GM21447 (cell line): Measurements from ENCODE around the gene CPLX3.

ENCODE experiments used
- ATAC-seq: cut with Tn5 transposase; IDR thresholded peaks from one replicate; pipeline ENCODE4 v1.9.1; 2021; ENCODE audit not compliant: unreplicated experiment

The CPLX3 gene

DNA sequence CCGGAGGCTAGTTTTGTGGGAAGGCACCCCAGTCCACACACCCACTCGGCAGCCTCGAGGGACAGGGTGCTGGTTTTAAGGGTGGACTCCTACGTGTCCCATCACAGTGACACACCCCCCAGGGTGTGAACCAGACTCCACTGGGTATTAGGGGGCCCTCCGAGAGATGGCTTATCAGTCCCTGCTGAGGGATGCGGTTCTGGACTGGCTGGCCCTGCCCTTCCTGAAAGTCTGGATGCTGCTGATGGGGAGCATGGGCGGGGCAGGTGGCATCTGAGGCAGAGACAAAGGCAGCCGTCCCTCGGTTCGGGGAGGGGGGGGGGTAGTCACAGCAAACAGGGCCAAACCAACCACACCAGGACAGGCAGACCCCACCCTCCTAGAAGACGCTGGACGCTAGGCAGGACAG is 17.5 kb downstream of the CPLX3 start:
- ATAC-seq, result no peak

DNA sequence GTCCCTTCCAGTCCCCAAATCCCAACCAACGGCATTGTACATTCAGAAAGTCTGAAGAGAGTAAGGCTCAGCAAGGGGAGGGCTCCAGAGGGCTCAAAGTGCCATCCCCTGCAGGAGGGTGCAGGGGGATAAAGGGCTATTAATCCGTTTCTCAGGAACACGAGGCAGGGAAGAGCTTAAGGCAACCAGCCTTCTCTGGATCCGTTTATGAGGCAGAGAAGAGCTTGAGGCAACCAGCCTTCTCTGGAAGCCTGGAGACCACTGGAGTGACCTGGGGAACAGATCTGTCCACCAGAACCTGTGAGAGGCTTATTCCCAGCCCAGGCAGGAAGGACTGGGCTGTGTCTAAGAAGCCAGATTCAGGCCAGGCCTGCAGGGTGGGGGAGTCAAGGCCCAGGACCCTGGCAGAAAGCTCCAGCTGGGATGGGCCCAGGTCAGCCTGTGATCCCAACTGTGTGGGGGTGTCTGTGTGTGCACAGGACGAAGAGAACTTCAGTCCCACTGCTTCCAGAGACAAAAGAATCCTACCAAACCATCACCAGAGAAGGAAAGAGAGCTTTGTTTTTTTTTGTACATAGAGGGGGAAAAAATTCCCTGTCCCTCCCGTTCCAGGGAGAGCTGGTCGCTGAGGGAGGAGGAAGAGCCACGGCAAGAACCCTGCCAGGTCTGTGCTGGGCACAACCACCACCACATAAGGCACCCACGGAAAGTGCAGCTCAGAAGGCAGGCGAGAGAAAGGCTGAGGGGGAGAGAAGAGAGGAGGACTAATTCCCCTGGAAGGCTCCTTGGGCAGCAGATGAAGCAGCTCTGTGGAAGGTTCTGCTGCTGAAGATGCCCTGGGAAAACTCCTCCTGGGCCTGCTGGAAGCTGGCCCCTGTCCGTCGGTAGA is 18.1 kb downstream of the CPLX3 start:
- no peak for ATAC-seq

DNA sequence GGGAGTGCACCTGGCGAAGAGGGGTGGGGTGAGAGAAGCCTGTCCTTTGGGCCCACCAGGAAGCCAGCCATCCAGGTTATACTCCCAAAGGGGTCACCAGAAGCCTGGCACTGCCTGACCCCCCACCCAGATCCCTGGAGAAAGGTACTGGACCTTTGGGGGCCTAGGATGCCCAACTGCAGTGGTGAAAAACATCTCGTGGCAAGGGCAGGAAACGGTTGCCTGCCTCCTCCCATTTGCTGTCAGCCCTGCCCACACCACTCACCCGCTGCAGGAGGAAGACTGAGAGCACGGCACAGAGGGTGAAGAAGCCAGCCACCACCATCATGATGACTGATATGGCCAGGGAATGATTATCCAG is 18.8 kb downstream of the CPLX3 start:
- no peak for ATAC-seq

DNA sequence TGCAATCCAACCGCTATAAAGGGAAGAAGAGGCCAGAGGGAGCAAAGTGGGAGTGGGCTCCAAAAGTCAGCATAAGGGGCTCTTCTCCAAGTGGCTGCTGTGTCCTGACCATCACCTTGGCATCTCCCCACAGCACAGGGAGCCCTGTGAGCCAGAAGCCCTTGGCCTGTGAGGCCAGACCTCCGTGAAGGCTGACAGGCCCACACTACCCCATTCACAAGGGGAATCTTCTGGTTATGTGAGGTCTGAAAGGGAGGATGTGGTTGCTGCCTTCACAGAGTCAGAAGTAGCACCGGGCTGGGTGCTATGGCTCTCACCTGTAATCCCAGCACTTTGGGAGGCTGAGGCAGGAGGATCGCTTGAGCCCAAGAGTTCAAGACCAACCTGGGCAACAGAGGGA is 19.2 kb downstream of the CPLX3 start:
- ATAC-seq, result no peak

DNA sequence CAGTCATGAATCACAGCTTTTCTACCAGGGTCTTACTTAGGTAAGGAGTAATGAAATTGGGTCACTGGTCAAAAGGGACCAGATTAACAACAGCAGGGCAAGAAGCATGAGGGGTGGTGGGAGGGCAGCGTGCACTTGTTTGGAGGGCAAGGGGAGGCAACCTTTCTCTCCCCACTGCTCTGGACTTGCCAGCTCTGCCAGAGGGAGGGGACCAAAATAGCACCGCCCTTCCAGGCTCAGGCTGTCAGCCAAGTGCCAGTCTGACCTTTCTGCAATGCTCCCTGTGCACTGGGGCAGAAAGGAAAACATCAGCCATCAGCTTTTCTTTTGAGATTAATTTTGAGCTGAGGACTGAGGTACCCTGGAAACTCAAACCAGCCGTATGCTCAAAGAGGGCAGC is 21.0 kb downstream of the CPLX3 start:
- ATAC-seq, result no peak

DNA sequence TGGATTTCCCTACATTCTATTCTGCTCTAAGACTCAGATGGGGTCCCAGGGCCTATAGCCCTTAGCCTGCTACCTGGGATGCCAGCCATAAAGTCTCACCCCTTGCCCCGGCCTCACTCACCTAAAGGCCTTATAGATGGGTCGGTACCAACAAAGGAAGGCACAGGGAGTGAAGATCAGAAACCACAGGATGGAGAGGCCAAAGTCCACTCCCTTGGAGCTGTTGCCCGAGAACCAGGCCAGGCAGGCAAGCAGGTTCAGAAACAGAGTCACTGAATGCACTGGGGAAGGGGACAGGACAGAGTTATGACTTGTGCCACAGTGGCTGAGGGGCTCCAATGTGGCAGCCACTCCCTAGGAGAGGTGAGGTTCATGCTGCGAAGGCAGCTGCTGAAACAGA is 24.0 kb downstream of the CPLX3 start:
- ATAC-seq, result no peak

DNA sequence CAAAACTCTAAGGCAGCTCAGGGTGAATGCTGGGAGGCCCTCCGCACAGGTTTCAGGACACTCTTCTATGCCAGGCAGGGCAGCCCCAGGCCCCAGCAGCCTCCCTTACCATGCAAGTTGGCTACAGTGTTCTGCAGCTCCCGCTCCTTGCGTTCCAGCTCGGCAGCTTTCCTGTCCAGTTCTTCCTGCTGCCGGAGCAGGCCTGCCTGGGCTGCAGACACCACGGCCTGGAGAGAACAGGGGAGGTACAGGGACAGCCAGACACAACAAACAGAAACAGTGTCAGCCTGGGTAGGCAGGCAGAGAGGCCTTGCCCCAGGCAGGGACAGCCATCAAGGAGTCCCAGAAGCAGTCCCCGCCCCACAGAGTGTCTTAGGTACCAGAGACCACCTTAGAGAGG is 25.5 kb downstream of the CPLX3 start:
- ATAC-seq, result no peak

DNA sequence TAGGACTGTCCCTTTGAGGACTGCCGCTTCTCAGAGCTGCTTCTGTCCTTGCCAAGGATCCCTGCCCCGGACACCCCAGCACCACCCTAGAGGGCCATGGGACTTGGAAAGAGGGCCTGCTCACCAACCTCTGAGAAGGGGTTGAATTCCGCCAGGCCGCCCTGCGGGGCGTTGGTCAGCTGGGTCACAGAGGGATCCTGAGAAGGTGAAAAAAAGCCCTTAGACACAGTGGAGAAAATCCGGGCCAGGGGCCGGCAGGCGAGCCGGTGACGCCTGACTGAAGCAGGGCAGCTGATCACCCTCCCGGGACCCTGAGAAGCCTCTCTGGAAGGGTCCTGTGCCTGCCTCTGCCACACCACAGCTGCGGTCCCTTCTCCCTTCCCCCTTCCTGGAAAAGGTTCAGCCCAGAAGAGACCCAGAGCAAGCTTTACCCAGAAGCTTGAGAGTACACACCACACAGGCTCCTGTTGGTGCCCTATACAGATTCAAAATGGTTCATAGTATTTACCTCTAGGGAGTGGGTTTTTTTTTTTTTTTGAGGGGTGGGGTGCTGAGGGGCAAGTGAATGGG is 28.1 kb downstream of the CPLX3 start:
- ATAC-seq, result no peak

DNA sequence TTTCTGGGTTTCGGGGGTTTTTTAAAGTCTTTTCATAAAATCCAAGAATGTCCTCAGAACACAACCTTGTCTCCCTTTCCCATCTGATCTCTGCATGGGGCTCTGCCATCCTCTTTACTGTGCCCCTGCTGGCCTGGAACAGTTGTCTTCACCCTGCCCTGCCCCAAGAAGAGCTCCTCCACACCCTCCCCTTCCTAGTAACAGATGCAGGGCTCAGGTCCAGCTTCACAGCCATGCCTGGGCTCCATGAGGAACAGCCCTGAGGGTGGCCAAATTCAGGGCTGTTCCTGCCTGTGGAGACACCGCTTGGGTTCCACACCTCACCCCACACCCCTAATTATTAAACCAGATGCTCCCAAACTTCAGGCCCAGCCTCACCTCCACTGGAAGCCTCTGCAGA is 29.4 kb downstream of the CPLX3 start:
- no peak for ATAC-seq

DNA sequence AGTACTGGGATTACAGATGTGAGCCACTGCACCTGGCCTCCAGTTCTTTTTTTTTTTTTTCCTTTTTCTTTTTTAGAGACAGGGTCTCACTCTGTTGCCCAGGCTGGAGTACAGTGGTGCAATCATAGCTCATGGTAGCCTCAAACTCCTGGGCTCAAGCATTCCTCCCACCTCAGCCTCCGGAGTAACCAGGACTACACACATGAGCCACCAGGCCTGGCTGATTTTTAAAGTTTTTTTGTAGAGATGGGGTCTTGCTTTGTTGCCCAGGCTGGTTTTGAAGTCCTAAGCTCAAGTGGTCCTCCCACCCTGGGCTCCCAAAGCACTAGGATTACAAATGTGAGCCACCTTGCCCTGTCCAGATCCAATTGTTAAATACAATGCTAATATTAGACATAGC is 30.1 kb downstream of the CPLX3 start:
- ATAC-seq, result no peak

DNA sequence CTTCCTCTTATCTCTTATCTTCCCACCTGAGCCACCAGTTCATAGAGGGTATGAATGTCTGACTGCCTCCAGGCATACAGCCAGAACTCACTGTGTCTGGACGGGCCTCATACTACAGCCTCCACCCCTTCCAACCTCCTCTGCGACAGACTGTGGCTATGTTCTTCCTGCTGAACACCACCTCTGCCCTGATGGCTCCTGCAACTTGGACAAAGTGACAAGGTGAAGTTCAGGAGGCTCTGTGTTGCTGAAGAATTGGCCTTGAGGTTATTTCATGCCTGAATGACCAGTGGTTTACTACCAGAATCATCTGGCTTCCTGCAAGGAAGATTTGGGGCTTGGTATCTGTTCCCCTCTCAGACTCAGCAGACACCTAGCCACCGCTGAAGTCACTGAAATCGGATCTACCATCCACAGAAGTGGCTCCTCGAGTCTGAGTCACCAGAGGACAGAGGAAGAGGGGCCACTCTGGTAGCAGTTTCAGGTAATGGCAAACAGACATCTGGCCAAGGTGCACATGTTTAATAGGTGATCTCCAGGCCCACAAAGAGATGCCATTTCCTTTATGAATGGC is 30.7 kb downstream of the CPLX3 start:
- ATAC-seq, result peak; percentile 75

DNA sequence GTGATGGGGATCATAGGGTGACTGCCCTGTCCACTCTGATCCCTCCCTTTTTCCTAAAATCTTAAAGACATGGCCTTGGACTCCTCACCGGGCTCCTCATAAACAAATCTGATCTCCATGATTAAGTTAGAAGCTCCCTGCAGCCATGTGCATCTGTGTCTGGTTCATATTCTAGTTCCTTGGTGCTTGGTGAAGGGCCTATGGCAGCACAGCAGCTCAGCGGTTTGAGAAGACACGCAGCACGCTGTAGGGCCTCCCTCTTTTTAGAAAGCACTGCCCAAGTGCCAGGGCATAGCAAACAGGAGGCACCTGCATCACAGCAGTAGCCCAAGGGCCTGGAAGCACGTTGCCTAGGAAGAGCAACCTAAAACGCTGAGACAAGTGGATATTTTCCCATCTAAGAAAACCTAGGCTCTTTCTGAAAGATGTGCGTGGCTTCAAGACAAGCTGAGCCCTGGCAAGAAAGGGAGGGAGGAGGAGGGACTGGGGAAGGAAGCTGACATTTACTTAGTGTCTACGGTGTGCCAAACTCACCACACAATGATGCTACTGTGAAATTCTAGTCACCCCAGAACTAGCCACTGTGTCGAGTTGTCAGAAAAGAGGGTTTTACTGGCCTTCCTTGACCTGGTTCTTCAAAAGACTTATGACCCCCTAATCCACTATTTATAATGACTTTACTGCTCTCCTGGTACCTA is 31.4 kb downstream of the CPLX3 start:
- peak; percentile 49 for ATAC-seq

DNA sequence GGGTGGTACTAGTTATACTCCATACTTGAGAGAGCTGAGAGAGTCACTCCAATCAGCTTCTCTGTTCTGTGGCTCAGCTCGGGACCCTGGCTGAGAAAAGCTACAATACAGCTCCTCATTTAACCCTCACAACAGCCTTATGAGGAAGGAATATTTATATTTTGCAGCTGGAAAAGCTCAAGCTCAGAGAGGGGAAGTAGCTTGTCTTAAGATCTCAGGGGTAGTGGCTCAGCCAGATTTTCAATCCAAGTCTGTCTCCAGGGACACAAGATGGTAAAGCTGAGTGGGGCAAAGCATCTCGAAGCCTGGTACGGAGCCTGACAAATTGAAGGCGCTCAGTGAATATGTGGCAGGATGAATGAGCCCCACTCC is 31.9 kb downstream of the CPLX3 start:
- ATAC-seq, result no peak

DNA sequence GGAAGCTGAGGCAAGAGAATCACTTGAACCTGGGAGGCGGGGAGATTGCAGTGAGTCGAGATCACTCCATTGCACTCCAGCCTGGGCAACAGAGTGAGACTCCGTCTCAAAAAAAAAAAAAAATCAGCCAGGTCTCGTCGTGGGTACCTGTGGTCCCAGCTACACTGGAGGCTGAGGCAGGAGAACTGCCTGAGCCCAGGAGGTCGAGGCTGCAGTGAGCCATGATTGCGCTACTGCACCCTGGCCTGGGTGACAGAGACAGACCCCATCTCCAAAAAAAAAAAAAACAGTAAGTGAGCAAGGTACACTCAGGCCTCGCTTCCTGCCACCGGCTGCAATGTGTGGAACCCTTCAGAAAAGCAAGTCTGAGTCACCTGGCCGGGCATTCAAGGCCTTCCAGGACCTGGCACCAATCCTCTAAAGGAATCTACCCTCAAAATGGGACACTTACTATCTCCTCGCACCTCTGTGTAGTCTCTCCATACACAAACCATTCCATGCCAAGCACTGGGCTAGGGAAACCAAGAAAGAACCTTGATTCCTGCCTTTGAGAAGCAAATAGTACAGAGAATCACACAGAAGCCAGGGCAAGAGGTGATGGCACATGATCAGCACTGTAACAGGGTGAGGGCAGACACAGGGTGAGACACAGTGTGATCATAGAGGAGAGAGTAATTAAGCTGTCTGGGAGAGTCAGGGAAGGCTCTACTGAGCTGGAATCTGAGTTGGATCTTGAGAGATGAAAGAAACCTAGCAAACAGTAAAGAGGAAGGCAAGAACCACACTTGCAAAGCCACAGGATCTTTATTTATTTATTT is 37.0 kb downstream of the CPLX3 start:
- no peak for ATAC-seq

DNA sequence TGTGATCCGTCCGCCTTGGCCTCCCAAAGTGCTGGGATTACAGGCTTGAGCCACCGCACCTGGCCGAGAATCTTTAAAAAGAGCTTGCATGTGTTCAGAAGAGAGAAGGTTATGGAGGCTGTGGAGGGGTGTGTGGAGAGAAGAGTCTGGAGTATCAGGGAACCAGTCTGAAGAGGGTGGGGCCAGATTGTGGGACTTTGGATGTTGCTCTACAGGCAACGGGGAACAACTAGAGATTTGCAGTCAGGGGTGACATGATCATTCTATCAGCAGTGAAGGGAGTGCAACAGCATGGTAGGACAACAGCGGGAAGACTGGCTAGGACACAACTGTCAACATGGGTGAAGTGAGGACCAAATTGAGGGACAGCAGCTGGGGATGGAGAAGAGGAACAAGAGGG is 37.9 kb downstream of the CPLX3 start:
- ATAC-seq, result no peak

DNA sequence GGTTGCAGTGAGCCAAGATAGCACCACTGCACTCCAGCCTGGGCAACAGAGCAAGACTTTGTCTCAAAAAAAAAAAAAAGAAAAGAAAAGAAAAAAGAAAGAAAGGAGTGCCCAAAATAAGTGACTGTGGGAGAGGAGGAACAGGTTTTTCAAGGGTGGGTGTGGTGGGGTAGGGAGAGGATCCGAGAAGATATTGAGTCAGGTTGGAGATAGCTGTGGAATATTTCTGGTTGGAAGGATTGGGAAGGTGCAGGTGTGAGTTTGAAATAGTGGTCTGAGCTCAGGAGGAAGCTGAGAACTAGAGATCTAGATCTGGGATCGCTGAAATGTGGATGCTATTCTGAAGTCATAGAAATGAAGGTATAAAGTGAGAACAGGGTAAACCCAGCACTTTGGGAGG is 38.9 kb downstream of the CPLX3 start:
- no peak for ATAC-seq

DNA sequence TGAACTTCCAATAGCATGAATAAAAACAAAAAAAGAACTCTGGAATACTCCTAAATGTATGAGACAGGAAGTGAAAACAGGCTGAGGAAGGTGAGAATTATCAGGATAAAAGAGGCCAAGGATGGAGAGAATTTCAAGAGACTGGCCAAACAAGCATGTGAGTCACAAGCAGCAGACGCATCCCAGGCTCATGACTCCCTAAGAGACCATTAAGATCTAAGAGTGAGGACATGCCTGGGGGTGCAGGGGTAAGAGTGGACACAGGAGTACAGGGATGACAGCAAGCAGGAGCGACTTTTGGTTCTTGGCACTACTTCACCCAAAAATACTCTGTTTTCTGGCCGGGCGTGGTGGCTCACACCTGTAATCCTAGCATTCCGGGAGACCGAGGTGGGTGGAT is 39.7 kb downstream of the CPLX3 start:
- ATAC-seq, result no peak

DNA sequence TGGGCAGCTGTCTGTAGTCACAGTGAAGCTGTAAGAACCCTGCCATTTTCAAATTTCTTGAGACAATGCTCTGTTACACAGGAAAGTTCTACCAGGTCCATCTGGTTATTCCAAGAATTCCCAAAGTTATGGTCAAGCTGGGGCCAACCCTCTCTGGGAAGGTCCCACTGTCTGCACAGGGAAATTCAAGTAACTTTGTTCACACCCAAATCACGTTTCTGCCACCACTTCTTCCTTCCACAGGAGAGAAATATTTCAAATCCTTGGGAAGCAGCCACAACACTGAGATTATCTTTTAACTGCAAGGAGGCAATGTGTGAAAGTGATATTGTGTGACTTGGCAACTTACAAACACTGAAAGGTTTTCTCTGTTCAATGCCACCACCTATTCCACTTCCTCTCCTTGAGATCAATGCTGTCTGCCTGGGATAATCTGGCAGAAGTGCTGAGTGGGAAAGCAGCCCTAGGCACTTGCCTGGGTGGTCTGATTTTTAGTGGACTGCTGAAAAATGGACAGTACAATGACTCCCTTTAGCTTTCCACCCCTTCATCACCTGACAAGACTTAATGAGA is 41.1 kb downstream of the CPLX3 start:
- ATAC-seq, result no peak

DNA sequence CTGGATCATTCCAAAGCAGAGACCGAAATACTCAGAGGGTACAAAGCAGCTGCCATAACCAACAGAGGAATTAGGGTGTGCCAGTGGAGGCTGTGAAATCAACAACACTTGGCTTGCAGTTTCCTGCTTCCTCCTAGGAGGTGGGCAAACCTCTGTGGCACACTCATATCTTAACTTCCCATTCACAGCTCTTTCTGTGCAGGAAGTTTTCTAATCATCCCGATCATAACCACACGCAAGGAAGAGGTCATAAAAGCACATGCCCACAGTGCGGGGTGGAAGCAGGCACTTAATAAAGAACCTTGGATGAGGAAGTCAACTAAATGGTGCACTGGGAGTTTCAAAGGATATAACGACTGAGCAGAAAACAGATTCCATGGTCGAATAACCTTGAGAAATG is 41.6 kb downstream of the CPLX3 start:
- ATAC-seq, result no peak

DNA sequence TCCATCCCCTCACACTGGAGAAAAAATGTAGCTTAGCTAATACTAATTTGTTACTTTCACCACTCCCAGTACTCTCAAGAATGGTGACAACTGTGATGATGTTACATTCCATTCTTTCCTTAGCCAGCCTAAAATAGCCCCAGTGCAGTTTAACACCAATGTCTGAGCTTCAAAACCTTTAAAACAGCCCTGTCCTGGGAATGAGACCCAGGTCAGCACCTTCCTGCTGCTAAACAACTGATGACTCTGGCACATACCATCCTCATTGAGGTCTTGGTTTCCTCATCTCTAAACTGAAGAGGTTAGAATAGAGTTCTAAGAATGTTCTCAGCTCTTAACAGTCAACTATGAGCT is 42.9 kb downstream of the CPLX3 start:
- ATAC-seq, result no peak
